ENCODE measurements around the gene EIF3I.

EIF3I gene

GRCh38 chr1:32221980-32222755 lies at the start of gene EIF3I, which contains the start of gene TMEM234:
Gene EIF3I, plus strand, starts transcription at chr1:32222407. Its CDS starts 35 bp downstream, at chr1:32222442.
Gene TMEM234, minus strand, starts transcription at chr1:32222353. Its CDS starts 31 bp downstream, at chr1:32222322.
- DNase-seq (ENCODE audit: low spot score), result peak; percentile 86
- FAIRE-seq, result peak; percentile 18

DNA sequence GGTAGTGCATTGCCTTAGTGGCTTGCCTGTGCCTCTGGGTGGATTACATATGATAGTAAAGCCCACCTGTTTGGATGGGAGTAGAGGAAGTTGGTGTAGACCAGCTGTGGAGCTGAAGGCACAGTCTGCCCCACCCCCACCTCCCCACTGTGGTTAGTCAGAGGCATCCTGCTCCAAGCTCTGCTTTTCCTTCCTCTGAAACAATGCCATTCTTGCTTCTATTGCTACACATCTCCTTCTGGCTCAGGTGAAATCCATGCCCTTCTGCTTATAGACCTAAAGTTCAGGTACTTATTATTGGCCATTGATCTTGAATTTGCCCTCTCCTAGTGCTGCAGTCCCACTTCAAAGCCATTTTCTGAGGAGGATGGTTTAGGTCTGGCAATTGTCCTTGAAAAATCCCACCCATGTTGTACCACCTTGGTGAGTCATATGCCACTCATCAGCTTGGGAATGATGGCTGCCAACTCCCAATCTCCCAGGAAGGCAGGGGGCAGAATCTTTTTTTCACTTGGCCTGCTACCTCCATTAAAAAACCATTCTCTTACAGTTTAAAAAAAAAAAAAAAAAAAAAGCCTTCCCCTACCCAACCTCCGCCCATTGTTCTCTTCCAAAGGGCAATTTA lies 49.5 kb upstream of the EIF3I start:
- no peak for FAIRE-seq

DNA sequence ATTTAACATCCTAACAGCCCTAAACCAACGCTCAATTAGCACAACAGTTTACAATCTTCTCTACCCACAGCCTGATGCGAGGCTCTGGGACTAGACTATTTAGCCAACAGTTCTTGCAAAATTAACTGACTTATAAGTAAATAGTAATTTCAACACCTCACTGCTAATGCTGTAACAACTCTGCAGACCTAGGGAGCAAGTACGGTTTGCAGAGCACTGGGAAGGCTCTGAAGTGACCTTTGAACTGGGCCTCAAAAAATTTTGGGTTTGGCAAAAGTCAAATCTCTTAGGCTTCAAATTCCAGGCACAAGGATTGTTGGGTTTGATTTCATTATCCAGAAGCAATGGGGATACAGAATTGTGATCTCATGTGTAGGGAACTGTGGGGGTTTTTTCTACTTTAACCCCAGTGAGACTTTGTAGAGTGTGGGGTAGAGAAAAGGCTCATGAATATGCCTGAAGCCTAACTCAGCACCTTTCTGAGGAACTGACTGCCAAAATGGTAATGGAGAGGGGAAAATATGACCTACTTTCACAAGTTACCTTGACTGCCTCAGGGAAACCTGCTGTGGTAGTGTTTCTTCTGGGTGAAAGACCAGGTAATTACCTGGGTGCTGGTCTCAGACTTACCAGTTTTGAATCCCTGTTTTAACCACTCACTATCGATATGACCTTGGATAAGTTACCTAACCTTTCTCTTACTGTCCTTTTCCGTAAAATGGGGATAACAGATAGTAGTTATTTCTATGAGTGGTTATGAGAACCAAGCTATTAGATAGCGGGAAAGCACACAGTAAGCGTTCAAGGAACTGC lies 43.6 kb upstream of the EIF3I start:
- FAIRE-seq, result no peak
- no peak for DNase-seq (ENCODE audit: low spot score)

More for the DNA sequence above, 49.5 kb upstream of the EIF3I start:
- DNase-seq (ENCODE audit: low spot score), result peak; percentile 25

- FAIRE-seq (no peak), DNase-seq (ENCODE audit: low spot score) (no peak)
Observed at GRCh38 chr1:32179193-32179442, 43.1 kb upstream of the EIF3I start.

DNA sequence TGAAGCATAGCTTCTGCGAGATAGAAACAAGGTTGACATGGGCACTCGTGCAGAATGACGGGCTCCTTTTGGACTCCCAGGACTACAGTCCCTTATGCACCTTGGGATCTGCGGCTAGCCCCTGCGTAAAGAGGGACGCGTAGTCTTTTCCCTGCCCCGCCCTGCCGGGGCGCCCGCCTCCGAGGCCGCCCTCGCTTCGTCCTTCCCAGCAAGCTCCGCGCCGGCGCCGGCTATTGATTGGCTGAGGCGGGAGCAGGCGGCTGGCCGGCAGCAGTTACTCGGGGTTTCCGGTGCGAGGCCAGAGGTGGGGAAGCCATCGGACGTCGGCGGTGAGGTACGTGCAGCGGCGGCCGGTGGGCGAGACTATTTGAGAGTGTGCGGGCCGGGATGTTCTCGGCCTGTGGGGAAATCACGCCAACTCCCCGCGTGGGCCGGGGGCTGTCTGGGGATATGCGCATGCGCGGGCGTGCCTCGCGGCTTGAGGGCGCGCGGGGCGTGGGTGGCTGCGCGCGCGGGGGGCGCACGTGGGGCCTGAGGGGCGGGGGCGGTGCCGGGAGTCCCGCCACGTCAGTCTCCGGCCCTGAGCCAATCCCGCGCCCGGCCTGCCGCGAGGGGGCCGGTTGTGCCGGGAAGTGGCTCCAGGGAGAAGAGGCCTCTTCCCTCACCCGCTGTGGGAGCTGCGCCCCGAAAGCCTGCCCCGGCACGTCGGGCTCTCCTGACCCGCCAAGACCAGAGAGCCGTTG lies 42.6 kb upstream of the EIF3I start, which contains the start of gene TXLNA:
Gene TXLNA, plus strand, starts transcription at position 233 of the 743 bp plus-strand sequence. CDS start 671 bp downstream, outside the sequence.
- DNase-seq (ENCODE audit: low spot score) (peak; percentile 84), FAIRE-seq (no peak)

- FAIRE-seq (no peak), DNase-seq (ENCODE audit: low spot score) (peak; percentile 28)
Observed at GRCh38 chr1:32180186-32181060, 41.8 kb upstream of the EIF3I start.

- DNase-seq (ENCODE audit: low spot score) (no peak), FAIRE-seq (no peak)
Observed at GRCh38 chr1:32181065-32181464, 41.1 kb upstream of the EIF3I start.

GRCh38 chr1:32181563-32181962 lies 40.6 kb upstream of the EIF3I start:
- FAIRE-seq (no peak), DNase-seq (ENCODE audit: low spot score) (no peak)

DNA sequence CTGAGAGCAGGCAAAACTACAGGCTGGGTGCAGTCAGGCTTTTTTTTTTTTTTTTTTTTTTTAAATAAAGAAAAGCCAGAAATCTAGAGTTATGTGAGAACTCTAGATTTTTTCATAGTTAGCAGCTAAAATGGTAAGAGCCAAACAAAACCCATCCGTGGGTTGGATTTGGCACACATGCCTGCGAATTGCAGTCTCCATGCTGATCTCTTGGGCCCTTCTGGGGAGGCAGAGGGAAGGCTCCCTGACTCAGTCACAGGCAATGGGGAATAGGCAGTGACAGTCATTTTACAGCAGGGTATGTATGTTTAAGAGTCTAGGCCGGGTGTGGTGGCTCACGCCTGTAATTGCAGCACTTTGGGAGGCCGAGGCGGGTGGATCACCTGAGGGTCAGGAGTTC lies 40.1 kb upstream of the EIF3I start:
- DNase-seq (ENCODE audit: low spot score) (no peak), FAIRE-seq (no peak)

GRCh38 chr1:32184650-32185049 lies 37.6 kb upstream of the EIF3I start:
- no peak for DNase-seq (ENCODE audit: low spot score)
- FAIRE-seq, result no peak

DNA sequence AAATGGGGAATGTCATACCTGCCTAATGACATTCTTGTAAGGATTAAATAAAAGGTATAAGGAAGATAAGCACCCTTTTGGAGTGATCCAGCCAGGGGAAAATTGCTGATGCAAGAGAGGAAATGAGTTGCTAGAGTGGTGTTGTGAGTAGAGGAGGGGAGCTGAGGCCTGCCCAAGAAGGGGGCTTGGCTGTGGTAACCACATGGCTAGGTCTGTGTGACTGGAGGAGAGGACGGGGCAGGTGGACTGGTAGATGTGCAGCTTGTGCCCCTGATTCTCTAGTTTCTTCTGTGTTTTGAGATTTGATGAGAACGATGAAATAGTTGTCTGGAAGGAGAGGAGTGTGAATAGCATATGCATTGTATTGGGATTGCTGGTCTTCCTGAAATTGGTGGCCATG lies 36.1 kb upstream of the EIF3I start:
- no peak for DNase-seq (ENCODE audit: low spot score)
- no peak for FAIRE-seq

DNA sequence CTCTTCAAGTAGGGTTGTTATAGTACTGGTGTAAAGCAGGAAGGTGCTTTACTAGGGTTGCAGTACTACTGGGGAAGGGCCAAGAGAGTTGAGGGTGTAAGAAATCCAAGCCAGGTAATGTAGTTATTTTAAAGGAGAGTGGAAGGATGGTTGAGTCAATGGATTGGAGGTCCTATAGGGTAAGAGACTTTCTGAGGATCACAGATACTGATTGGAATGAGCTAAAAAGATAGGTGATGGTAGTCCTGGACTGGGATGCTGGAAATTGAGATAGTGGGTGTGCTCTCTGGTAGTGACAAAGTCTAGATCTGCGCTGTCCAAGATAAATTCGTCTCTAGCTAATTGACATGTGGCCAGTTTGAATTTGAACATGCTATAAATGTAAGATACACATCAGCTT lies 35.7 kb upstream of the EIF3I start:
- FAIRE-seq, result no peak

GRCh38 chr1:32187850-32188249 lies 34.4 kb upstream of the EIF3I start:
- DNase-seq (ENCODE audit: low spot score), result no peak
- no peak for FAIRE-seq

More for the DNA sequence above, 35.7 kb upstream of the EIF3I start:
- no peak for DNase-seq (ENCODE audit: low spot score)

DNA sequence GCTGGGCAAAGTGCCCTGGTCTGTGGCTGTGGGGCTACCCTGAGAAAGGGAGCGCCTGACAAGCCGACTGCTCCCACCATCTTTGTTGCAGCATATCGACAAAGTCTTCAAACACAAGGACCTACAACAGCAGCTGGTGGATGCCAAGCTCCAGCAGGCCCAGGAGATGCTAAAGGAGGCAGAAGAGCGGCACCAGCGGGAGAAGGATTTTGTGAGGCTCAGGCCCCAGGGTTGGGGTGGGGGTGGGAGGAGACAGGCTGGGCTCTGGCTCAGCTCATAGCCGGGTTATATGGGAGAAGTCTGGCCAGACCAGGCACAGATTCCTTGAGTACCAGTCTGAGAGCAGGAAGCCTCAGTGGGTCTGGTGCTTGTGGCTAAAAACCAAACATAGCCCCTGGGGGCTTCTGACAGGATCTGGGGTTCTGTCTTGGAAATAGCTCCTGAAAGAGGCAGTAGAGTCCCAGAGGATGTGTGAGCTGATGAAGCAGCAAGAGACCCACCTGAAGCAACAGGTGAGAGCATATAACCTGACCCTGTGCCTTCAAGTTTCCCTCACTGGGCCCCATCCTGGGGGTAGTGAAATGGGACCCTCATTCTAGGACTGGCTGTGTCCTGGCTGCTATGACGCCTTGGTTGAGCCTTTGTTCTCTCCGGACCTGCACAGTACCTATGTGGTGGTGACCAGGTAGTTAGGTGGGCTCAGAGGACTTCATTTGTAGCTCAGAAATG lies 29.8 kb upstream of the EIF3I start:
- DNase-seq (ENCODE audit: low spot score) (no peak), FAIRE-seq (no peak)

GRCh38 chr1:32194984-32195383 lies 27.2 kb upstream of the EIF3I start:
- no peak for FAIRE-seq

DNA sequence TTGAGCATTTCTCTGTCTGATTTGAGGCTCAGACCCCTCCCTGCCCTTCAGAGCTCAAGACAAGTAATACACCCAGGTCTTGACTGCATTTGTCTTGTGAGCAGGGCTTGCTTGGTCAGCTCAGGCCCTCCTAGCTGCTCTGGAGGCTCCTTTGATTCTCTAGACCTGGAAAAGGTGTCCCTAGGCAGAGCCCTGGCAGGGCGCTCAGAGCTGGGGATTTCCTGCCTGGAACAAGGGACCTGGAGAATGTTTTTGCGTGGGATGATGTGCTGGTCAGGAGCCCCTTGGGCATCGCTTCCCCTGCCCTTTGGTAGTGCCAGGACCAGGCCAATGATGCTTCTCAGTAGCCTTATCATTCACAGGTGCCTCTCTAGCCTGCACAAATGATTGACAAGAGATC lies 26.7 kb upstream of the EIF3I start:
- FAIRE-seq (no peak), DNase-seq (ENCODE audit: low spot score) (no peak)

More at GRCh38 chr1:32194984-32195383, 27.2 kb upstream of the EIF3I start:
- DNase-seq (ENCODE audit: low spot score), result no peak

- DNase-seq (ENCODE audit: low spot score) (no peak), FAIRE-seq (no peak)
Observed at GRCh38 chr1:32195972-32196823, 26.0 kb upstream of the EIF3I start.

DNA sequence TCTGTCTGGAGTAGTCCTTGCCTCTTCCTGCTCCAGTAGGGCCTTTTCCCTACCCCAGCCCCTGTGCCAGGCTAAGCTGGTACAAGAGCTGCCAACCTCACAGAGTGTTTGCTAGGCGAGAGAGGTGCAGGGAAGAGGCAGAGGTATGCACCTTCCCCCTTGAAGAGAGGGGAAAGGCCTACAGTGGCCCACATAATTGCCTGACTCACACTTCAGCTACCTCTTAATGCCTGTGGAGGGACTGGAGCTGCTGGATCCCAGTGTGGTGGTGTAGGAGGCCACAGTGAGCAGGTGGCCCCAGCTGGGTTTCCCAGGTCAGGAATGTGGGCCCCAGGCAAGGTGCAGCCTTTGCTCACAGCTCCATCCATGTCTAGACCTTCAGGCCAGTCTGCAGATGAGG lies 25.1 kb upstream of the EIF3I start:
- no peak for FAIRE-seq
- DNase-seq (ENCODE audit: low spot score), result no peak

DNA sequence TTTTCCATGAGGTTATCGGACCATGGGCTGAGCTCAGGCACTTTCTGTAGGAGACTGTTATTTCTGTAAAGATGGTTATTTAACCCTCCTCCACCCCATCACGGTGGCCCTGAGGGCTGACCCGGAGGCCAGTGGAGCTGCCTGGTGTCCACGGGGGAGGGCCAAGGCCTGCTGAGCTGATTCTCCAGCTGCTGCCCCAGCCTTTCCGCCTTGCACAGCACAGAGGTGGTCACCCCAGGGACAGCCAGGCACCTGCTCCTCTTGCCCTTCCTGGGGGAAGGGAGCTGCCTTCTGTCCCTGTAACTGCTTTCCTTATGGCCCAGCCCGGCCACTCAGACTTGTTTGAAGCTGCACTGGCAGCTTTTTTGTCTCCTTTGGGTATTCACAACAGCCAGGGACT lies 24.4 kb upstream of the EIF3I start:
- FAIRE-seq, result no peak

More for the DNA sequence above, 24.4 kb upstream of the EIF3I start:
- DNase-seq (ENCODE audit: low spot score), result no peak

Data from RCC 7860 (cell line).